CD4-positive, CD25-positive, alpha-beta regulatory T cell (primary cell): Measurements from ENCODE around the gene C5orf63. TPM values are rescaled to one million over a fixed set of nuclear protein-coding genes. Genes with fewer than 3 reads are reported as not detected.
A peak's percentile ranks its signal among the peaks of the same experiment; 100 is the strongest.

Experiments
- ATAC-seq, 2 donors: fragments of 150-1000 bp; cut with Tn5 transposase; one replicate each; pipeline ENCODE4 v1.10.0; 2021; ENCODE audit warnings: low read depth in 2 of 2, moderate number of reproducible peaks in 2 of 2, moderate library complexity in 1 of 2
- DNase-seq, 3 donors: peaks; one replicate each; pipeline versions ENCODE4 v3.0.0 to v3.0.0-alpha.2; 2012 to 2022; ENCODE audit warnings: mixed read lengths in 1 of 3
- H3K27ac ChIP-seq: one replicate; pipeline ENCODE4 v1.7.0; 2013; ENCODE audit warnings: mild to moderate bottlenecking, low read length; ENCODE audit not compliant: insufficient read depth, poor library complexity, severe bottlenecking
- H3K27me3 ChIP-seq: one replicate; pipeline ENCODE4 v1.7.0; 2013; ENCODE audit warnings: low read length; ENCODE audit not compliant: control insufficient read depth, insufficient read depth
- H3K36me3 ChIP-seq: one replicate; pipeline ENCODE4 v1.7.0; 2013; ENCODE audit warnings: mild to moderate bottlenecking, low read length, moderate library complexity; ENCODE audit not compliant: control insufficient read depth, insufficient read depth
- H3K4me1 ChIP-seq: 2 replicates; pipeline ENCODE4 v1.7.0; 2013; ENCODE audit warnings: mild to moderate bottlenecking, low read length; ENCODE audit not compliant: insufficient read depth, control insufficient read depth, poor library complexity, severe bottlenecking
- H3K4me3 ChIP-seq: one replicate; pipeline ENCODE4 v1.7.0; 2013; ENCODE audit warnings: low read depth, mild to moderate bottlenecking, low read length, moderate library complexity
- H3K9me3 ChIP-seq, 2 experiments: 1 replicate in 1 of 2; 2 replicates in 1 of 2; pipeline ENCODE4 v1.7.0; 2013; ENCODE audit warnings: low read length in 2 of 2, mild to moderate bottlenecking in 1 of 2, moderate library complexity in 1 of 2; ENCODE audit not compliant: control insufficient read depth in 2 of 2
- H3K27ac Mint-ChIP-seq, 3 donors: one replicate each; pipeline ENCODE4 v1.8.0; 2020 to 2022; ENCODE audit warnings: mild to moderate bottlenecking in 3 of 3, mixed read lengths in 3 of 3, moderate library complexity in 2 of 3
- H3K27me3 Mint-ChIP-seq: one replicate; pipeline ENCODE4 v1.8.0; 2022; ENCODE audit warnings: mild to moderate bottlenecking, mixed read lengths
- H3K36me3 Mint-ChIP-seq: one replicate; pipeline ENCODE4 v1.8.0; 2020; ENCODE audit warnings: mixed read lengths
- H3K4me1 Mint-ChIP-seq, 4 donors: one replicate each; pipeline ENCODE4 v1.8.0; 2020 to 2022; ENCODE audit warnings: mixed read lengths in 4 of 4, mild to moderate bottlenecking in 1 of 4
- H3K4me3 Mint-ChIP-seq, 4 donors: one replicate each; pipeline ENCODE4 v1.8.0; 2020 to 2022; ENCODE audit warnings: mild to moderate bottlenecking in 4 of 4, mixed read lengths in 4 of 4, moderate library complexity in 3 of 4
- H3K9me3 Mint-ChIP-seq, 7 donors: one replicate each; pipeline ENCODE4 v1.8.0; 2020 to 2022; ENCODE audit warnings: mixed read lengths in 7 of 7, mild to moderate bottlenecking in 3 of 7, moderate library complexity in 2 of 7
- polyA plus RNA-seq, 4 donors: library from polyadenylated mRNA; unstranded; fragments of 300-500 nt; fragmentation: Illumina TruSeq; gene quantifications; one replicate each; pipeline ENCODE4 v1.2.3, GENCODE V29; 2021
- total RNA-seq: library from RNA; stranded (reverse); gene quantifications from one replicate; pipeline ENCODE4 v1.2.3, GENCODE V29; 2022

The C5orf63 gene
- total and polyA plus RNA-seq, 5 donors from 2014 or later = 4.4 to 14.8 (median 7.7) TPM

- peaks cover 0 to 2% (median 0%) of the 10 kb centered on the region in 7 donors for H3K9me3 Mint-ChIP-seq
- Histone ChIP-seq H3K36me3 (no peaks in the 10 kb centered on the region), H3K27me3 (peaks cover 3% of the 10 kb centered on the region), H3K27ac (no peak overlapping the region), H3K9me3 (no peaks in the 10 kb centered on the region), H3K4me3 (no peak overlapping the region), H3K4me1 (no peaks in the 10 kb centered on the region)
- no peak overlapping the region for H3K27ac Mint-ChIP-seq
- ATAC-seq (no peak), DNase-seq (no peak)
- H3K4me1 Mint-ChIP-seq = peaks cover 0 to 4% (median 2%) of the 10 kb centered on the region in 4 donors
- H3K27me3 Mint-ChIP-seq = peaks cover 3% of the 10 kb centered on the region
- no peaks in the 10 kb centered on the region for H3K36me3 Mint-ChIP-seq
- no peak overlapping the region for H3K4me3 Mint-ChIP-seq
Measured at GRCh38 chr5:127097278-127097677, 24.0 kb upstream of the C5orf63 start.

DNA sequence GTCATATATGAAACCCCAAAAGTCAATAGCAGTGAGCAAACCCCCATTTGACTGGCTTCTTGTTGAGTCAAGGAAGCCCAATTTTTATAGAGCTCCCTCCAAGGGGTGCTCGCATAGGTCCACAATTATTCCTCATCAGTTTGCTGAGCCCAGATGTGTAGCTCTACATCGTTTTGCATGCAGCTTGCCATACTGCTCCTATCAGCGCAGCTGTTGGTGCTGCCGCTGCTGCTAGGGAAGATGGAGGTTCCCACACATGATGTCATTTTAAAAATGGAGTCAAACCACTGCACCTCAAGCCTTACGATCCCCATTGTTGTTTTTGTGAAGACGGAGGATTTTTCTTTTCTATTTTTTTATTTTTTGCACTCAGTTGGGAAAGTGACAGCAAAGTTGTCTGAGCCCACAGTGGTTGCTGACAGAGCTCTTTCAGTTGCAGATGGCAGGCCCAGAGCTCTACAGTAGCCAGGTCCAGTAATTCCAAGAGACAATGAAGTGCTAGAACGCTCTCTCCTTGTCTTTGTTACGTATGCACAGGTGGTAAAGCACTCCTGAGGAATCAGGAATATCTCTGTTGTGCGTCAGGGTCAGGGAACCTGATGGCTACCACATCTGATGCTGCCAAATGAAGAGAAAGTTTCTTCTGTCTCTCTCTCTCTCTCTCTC is 23.2 kb upstream of the C5orf63 start:
- no peak overlapping the region for H3K27ac Mint-ChIP-seq
- ATAC-seq = no peak
- no peak for DNase-seq
- no peaks in the 10 kb centered on the region for H3K27me3 Mint-ChIP-seq
- peaks cover 0 to 2% (median 0%) of the 10 kb centered on the region in 7 donors for H3K9me3 Mint-ChIP-seq
- Histone ChIP-seq H3K4me3 (no peak overlapping the region), H3K36me3 (no peaks in the 10 kb centered on the region), H3K27me3 (peaks cover 1% of the 10 kb centered on the region), H3K27ac (no peak overlapping the region), H3K4me1 (no peaks in the 10 kb centered on the region), H3K9me3 (no peaks in the 10 kb centered on the region)
- peaks cover 0 to 4% (median 2%) of the 10 kb centered on the region in 4 donors for H3K4me1 Mint-ChIP-seq
- H3K4me3 Mint-ChIP-seq = no peak overlapping the region
- no peaks in the 10 kb centered on the region for H3K36me3 Mint-ChIP-seq

- H3K4me1 ChIP-seq = no peaks in the 10 kb centered on the region
- no peak overlapping the region for H3K27ac Mint-ChIP-seq
- no peaks in the 10 kb centered on the region for H3K36me3 ChIP-seq
- ATAC-seq = no peak
- peaks cover 0 to 5% (median 3%) of the 10 kb centered on the region in 4 donors for H3K4me1 Mint-ChIP-seq
- H3K4me3 ChIP-seq = no peak overlapping the region
- no peak overlapping the region for H3K4me3 Mint-ChIP-seq
- peaks cover 0 to 2% (median 0%) of the 10 kb centered on the region in 7 donors for H3K9me3 Mint-ChIP-seq
- no peak overlapping the region for H3K27ac ChIP-seq
- no peaks in the 10 kb centered on the region for H3K9me3 ChIP-seq
- DNase-seq = no peak
- no peaks in the 10 kb centered on the region for H3K27me3 ChIP-seq
- H3K36me3 Mint-ChIP-seq = no peaks in the 10 kb centered on the region
- no peaks in the 10 kb centered on the region for H3K27me3 Mint-ChIP-seq
Measured at GRCh38 chr5:127094161-127094814, 21.0 kb upstream of the C5orf63 start.

- no peaks in the 10 kb centered on the region for H3K36me3 ChIP-seq
- no peaks in the 10 kb centered on the region for H3K27me3 ChIP-seq
- Mint-ChIP-seq H3K9me3 (peaks cover 0 to under 1% (median 0%) of the 10 kb centered on the region in 7 donors), H3K4me1 (peaks cover 0 to 10% (median 6%) of the 10 kb centered on the region in 4 donors), H3K4me3 (no peak overlapping the region), H3K27ac (no peak overlapping the region), H3K27me3 (peaks cover 5% of the 10 kb centered on the region), H3K36me3 (no peaks in the 10 kb centered on the region)
- H3K27ac ChIP-seq = no peak overlapping the region
- H3K4me1 ChIP-seq = no peaks in the 10 kb centered on the region
- no peaks in the 10 kb centered on the region for H3K9me3 ChIP-seq
- H3K4me3 ChIP-seq = no peak overlapping the region
- ATAC-seq (no peak), DNase-seq (no peak)
Measured at GRCh38 chr5:127092690-127093089, 19.4 kb upstream of the C5orf63 start.

DNA sequence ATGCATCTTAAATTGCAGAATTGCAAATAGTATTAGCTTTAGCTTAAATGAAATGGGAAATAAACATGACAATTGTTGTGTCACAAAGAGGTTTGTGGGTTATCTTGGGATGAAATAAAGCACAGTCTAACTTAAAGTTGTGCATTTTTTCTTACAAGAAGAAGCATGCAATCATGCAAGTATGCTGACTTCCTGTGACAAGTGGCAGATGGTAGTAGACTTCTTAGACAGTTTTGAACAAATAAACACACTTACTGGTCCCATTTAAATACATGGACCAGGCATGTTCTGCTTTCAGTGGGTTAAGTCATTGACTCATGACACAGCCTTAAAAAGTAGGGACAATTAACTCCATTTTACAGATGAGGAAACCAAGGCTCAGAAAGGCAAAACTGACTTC is 15.9 kb upstream of the C5orf63 start:
- Mint-ChIP-seq H3K4me3 (no peak overlapping the region), H3K9me3 (no peaks in the 10 kb centered on the region), H3K4me1 (peaks cover 0 to 10% (median 6%) of the 10 kb centered on the region in 4 donors), H3K36me3 (no peaks in the 10 kb centered on the region), H3K27ac (peak overlapping the region in 2 of 3 donors; percentile 5 to 63), H3K27me3 (peaks cover 5% of the 10 kb centered on the region)
- H3K36me3 ChIP-seq = no peaks in the 10 kb centered on the region
- H3K27me3 ChIP-seq = no peaks in the 10 kb centered on the region
- H3K4me1 ChIP-seq = no peaks in the 10 kb centered on the region
- DNase-seq (peak in 1 of 3 donors; percentile 9), ATAC-seq (no peak)
- no peak overlapping the region for H3K4me3 ChIP-seq
- H3K9me3 ChIP-seq = no peaks in the 10 kb centered on the region
- no peak overlapping the region for H3K27ac ChIP-seq

DNA sequence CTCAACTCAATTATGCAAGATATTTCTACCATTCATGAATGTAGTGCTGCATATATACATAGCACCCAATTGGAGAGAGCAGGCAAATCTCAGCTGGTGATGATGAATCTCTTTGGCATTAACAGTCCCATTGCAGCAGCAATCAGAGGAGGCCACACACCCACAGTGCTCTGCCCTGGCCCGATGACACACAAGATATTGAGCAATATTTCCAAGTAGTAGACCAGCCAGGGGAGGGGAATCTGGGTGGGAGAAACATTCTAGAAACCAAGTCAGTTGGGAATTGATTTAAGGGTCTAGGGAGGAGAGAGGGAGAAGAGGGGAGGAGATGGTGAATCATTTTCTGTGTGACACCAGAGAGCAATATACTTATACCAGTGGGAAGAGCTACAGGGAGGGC is 14.9 kb upstream of the C5orf63 start:
- Mint-ChIP-seq H3K27ac (no peak overlapping the region), H3K9me3 (no peaks in the 10 kb centered on the region), H3K4me1 (peaks cover 0 to 10% (median 6%) of the 10 kb centered on the region in 4 donors), H3K4me3 (no peak overlapping the region), H3K36me3 (no peaks in the 10 kb centered on the region), H3K27me3 (peaks cover 5% of the 10 kb centered on the region)
- DNase-seq = no peak
- no peak for ATAC-seq
- no peaks in the 10 kb centered on the region for H3K27me3 ChIP-seq
- H3K4me1 ChIP-seq = no peaks in the 10 kb centered on the region
- H3K36me3 ChIP-seq = no peaks in the 10 kb centered on the region
- H3K27ac ChIP-seq = no peak overlapping the region
- no peaks in the 10 kb centered on the region for H3K9me3 ChIP-seq
- no peak overlapping the region for H3K4me3 ChIP-seq

- Mint-ChIP-seq H3K36me3 (no peaks in the 10 kb centered on the region), H3K27ac (no peak overlapping the region), H3K9me3 (no peaks in the 10 kb centered on the region), H3K4me3 (no peak overlapping the region), H3K27me3 (peaks cover 8% of the 10 kb centered on the region), H3K4me1 (peaks cover 0 to 10% (median 6%) of the 10 kb centered on the region in 4 donors)
- H3K27me3 ChIP-seq = no peaks in the 10 kb centered on the region
- ATAC-seq = no peak
- no peaks in the 10 kb centered on the region for H3K36me3 ChIP-seq
- DNase-seq = no peak
- no peaks in the 10 kb centered on the region for H3K9me3 ChIP-seq
- no peak overlapping the region for H3K4me3 ChIP-seq
- no peak overlapping the region for H3K27ac ChIP-seq
- H3K4me1 ChIP-seq = no peaks in the 10 kb centered on the region
Measured at GRCh38 chr5:127086589-127086988, 13.3 kb upstream of the C5orf63 start.

DNA sequence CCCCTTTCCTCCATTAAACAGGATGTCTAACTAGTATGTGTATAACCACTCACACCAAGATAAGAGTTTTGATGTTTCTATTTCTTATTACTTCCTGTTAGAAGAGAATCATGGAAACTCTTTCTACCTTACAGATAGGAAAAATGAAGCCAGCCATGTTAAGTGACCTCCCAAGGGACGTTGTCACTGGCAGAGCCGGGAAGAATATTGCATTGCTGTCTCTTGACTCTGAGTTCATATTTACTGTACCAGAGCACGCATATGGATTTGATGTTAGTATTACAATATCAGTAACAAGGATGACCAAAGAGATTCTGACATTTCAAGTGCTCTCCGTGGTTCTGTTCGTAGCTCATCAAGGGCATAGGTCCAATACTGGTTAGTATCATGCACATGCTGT is 12.5 kb upstream of the C5orf63 start:
- H3K27me3 Mint-ChIP-seq = peaks cover 16% of the 10 kb centered on the region
- no peak for ATAC-seq
- no peaks in the 10 kb centered on the region for H3K9me3 Mint-ChIP-seq

More for the DNA sequence above, 12.5 kb upstream of the C5orf63 start:
- Histone ChIP-seq H3K4me3 (no peak overlapping the region), H3K27ac (no peak overlapping the region), H3K4me1 (no peaks in the 10 kb centered on the region), H3K36me3 (no peaks in the 10 kb centered on the region), H3K9me3 (no peaks in the 10 kb centered on the region), H3K27me3 (no peaks in the 10 kb centered on the region)
- peaks cover 0 to 10% (median 6%) of the 10 kb centered on the region in 4 donors for H3K4me1 Mint-ChIP-seq
- H3K4me3 Mint-ChIP-seq = no peak overlapping the region
- H3K27ac Mint-ChIP-seq = no peak overlapping the region
- no peaks in the 10 kb centered on the region for H3K36me3 Mint-ChIP-seq
- no peak for DNase-seq
